Left ventricle myocardium inferior (tissue), 1 donor: Measurements from ENCODE around the gene LEMD2. TPM values are rescaled to one million over a fixed set of nuclear protein-coding genes. Genes with fewer than 3 reads are reported as not detected.
A peak's percentile ranks its signal among the peaks of the same experiment; 100 is the strongest.

ENCODE experiments used
- DNase-seq: peaks from one replicate; pipeline ENCODE4 v3.0.0-alpha.2; 2020
- H3K27ac ChIP-seq: fragments of 200-600 bp; replicated peaks from 2 replicates; pipeline ENCODE4 v1.8.0; 2021
- H3K27me3 ChIP-seq: fragments of 200-600 bp; 2 replicates; pipeline ENCODE4 v1.8.0; 2021; ENCODE audit warnings: low read depth
- H3K36me3 ChIP-seq: fragments of 200-600 bp; 2 replicates; pipeline ENCODE4 v1.8.0; 2021
- H3K4me1 ChIP-seq: fragments of 200-600 bp; 2 replicates; pipeline ENCODE4 v1.8.0; 2021
- H3K4me3 ChIP-seq: fragments of 200-600 bp; 2 replicates; pipeline ENCODE4 v1.8.0; 2021; ENCODE audit warnings: mild to moderate bottlenecking, moderate library complexity
- H3K9me3 ChIP-seq: fragments of 200-600 bp; replicated peaks from 2 replicates; pipeline ENCODE4 v1.8.0; 2021
- intact Hi-C: fragments of 100-400 bp; cut with micrococcal nuclease; formaldehyde crosslinking; loops from one replicate; pipeline ENCODE4 v1.11.0; 2022
- total RNA-seq: library from RNA; stranded (reverse); fragmentation: NEBNext Ultra II Directional; extraction: Animal tissue kit (Norgen Biotek cat#: 25700); gene quantifications from one replicate; pipeline ENCODE4 v1.2.1, GENCODE V29; 2021
- TF ChIP-seq, protein P1 (sequence below): fragments of 200-600 bp; IDR thresholded peaks from 2 replicates; pipeline ENCODE4 v1.8.0; 2021; ENCODE audit warnings: antibody characterized with exemption, mild to moderate bottlenecking, borderline replicate concordance
- donor health status: DM: no; HTN: yes; CAD: no; lungs with severe emphysema.

Gene LEMD2
- total RNA-seq, 1 donor from 2014 or later, result 22.2 TPM

DNA sequence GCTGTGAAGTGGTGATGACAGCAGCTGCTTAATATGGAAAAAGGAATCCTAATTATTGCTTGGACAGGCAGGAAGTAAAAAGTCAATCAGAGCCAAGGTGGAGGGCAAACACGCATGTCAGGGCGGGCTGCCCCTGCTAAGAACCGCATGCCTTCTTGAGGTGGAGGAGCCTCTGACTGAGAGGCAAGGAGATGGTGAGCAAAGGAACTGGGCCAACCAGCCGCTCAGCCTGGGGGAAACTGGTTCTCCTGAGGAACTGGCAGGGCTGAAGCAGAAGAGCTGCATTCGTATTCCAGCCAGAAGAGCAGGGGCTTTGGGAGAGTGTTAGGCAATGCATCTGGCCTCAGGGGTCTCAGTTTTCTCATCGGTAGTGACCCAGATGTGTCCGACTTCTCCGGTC is 28.0 kb upstream of the LEMD2 start:
- TF ChIP-seq, protein P1, sequence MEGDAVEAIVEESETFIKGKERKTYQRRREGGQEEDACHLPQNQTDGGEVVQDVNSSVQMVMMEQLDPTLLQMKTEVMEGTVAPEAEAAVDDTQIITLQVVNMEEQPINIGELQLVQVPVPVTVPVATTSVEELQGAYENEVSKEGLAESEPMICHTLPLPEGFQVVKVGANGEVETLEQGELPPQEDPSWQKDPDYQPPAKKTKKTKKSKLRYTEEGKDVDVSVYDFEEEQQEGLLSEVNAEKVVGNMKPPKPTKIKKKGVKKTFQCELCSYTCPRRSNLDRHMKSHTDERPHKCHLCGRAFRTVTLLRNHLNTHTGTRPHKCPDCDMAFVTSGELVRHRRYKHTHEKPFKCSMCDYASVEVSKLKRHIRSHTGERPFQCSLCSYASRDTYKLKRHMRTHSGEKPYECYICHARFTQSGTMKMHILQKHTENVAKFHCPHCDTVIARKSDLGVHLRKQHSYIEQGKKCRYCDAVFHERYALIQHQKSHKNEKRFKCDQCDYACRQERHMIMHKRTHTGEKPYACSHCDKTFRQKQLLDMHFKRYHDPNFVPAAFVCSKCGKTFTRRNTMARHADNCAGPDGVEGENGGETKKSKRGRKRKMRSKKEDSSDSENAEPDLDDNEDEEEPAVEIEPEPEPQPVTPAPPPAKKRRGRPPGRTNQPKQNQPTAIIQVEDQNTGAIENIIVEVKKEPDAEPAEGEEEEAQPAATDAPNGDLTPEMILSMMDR, result no peak
- Histone ChIP-seq H3K36me3 (no peaks in the 10 kb centered on the region), H3K27ac (no peak overlapping the region), H3K4me1 (no peaks in the 10 kb centered on the region), H3K27me3 (peaks cover 98% of the 10 kb centered on the region), H3K4me3 (no peak overlapping the region), H3K9me3 (no peaks in the 10 kb centered on the region)
- intact Hi-C loops, result no loop called here
- no peak for DNase-seq

- intact Hi-C loops, result no loop called here
- H3K27me3 ChIP-seq, result peaks cover 98% of the 10 kb centered on the region
- no peaks in the 10 kb centered on the region for H3K36me3 ChIP-seq
- H3K9me3 ChIP-seq, result no peaks in the 10 kb centered on the region
- DNase-seq, result no peak
- H3K4me1 ChIP-seq, result no peaks in the 10 kb centered on the region
- TF ChIP-seq, protein P1, result no peak
- H3K27ac ChIP-seq, result no peak overlapping the region
- no peak overlapping the region for H3K4me3 ChIP-seq
Observed at GRCh38 chr6:33815854-33816253, 26.9 kb upstream of the LEMD2 start.

DNA sequence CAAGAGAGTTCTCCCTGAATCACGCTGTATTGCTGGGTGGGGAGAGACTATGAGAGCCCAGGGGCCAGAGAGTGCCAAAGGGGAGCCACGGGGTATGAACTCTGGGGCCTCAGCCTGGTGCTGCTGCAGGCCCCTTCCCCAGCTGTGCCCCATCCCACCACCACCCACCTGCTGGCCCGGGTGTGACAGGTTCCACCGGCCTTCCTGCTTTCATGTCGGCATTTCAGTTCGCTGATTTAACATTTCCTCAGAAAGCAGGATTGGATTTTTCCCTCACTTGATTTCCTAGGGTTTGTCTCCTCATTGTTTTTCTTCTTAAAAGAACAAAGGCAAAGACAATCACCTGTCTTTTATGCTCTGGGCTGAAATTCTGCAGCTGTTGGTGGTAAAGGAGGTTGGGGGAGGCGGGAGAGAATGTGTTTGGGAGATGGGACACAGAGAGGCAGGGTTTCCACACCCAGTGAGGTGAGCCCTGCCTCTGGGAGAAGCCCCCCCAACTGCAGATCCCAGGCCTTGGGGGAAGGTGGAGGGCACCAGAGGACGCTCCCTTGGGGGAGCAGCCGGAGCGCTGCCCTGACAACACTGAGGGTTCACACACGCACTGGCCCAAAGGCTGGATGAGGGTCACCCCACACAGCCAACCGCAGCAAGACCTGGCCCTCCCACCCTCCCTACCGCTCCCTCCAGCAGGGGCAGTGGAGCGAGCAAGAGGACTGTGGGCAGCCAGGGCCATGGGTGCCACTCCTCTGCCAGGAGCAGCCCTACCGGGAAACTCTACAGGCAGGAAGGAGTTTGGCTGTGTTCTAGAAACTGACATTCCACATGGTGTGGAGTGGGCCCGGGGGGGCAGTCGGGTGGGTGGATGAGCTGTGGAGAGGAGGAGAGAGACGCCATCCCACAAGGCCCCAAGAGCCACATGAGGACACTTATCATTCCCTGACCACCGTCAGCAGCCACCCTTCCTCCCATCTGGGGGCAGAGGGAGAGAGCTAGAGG is 25.4 kb upstream of the LEMD2 start:
- TF ChIP-seq, protein P1, result no peak
- no peak for DNase-seq

GRCh38 chr6:33813246-33813904 is 24.4 kb upstream of the LEMD2 start:
- Histone ChIP-seq H3K9me3 (no peaks in the 10 kb centered on the region), H3K4me1 (peaks cover 10% of the 10 kb centered on the region), H3K27ac (no peak overlapping the region), H3K27me3 (peaks cover 91% of the 10 kb centered on the region), H3K4me3 (no peak overlapping the region), H3K36me3 (no peaks in the 10 kb centered on the region)
- TF ChIP-seq, protein P1, result no peak
- no peak for DNase-seq
- intact Hi-C loops, result no loop called here

More for the DNA sequence above, 25.4 kb upstream of the LEMD2 start:
- Histone ChIP-seq H3K27ac (no peak overlapping the region), H3K36me3 (no peaks in the 10 kb centered on the region), H3K9me3 (no peaks in the 10 kb centered on the region), H3K4me3 (no peak overlapping the region), H3K27me3 (peaks cover 91% of the 10 kb centered on the region), H3K4me1 (peaks cover under 1% of the 10 kb centered on the region)
- intact Hi-C loops, result no loop called here

DNA sequence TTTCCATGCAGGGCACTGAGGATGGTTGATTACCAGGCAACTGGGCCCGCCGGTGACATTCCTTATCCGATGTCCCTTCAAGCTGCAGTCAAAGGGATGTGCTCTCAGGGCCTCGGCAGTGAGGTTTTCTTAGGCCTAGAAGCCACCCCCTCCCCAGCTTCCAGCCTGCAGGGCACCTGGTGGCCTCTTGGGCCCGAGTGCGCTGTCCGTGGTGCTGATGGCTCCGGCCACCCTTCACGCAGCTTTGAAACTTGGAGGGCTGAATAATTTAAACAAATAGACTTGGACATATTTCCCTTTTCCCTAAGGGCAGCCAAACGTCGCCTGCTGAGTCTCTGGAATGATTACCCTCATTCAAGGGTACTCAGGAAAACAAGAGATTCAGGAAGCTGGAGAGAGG is 23.7 kb upstream of the LEMD2 start:
- Histone ChIP-seq H3K4me1 (peaks cover 17% of the 10 kb centered on the region), H3K9me3 (no peaks in the 10 kb centered on the region), H3K4me3 (no peak overlapping the region), H3K27me3 (peaks cover 91% of the 10 kb centered on the region), H3K27ac (no peak overlapping the region), H3K36me3 (no peaks in the 10 kb centered on the region)
- intact Hi-C loops, result no loop called here
- TF ChIP-seq, protein P1, result peak; percentile 62
- peak; percentile 33 for DNase-seq
